Suppressor macrophage treated with lipopolysaccharide for 1 hour (primary cell): ENCODE measurements around the gene RHOC.
"Not testable (repeated sequence)": the region's sequence is repeated elsewhere in the genome, so short reads cannot be mapped to it uniquely, and the experiment has no call there.

ENCODE experiments used
- DNase-seq, 3 donors: peaks; one replicate each; pipeline ENCODE4 v3.0.0-alpha.2; 2020 to 2022

Gene RHOC

DNA sequence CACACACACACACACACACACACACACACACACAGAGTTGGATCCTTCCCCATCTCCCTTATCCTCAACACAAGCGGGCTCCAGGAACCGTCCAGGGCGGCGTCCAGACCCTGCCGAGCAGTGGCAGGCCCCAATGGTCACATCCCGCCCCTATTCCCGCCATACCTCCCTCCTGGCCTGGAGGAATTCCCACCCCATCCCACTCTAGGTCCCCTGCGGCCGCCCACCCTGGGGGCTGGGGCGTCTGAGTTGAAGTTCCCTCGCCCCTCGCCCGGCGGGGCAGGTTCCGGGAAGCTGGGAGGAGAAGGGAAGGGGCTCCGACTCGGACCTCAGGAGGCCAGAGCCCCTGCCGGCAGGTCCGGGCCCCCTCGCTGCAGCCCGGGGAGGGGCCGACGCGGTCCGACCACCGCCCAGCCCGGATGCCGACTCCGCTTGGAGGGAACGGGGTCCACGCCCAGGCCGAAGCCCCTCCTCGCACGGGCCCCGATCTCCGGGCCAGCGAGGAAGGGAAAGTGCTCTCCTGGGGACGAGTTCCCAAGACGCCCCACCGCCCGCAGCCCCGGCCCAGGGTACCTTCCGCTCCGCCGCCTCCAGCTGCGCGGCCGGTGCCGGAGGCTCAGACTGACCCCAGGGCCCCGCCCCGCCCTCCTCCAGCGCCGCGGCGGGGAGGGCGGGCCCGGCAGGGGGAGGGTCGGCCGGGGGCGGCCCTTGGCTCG is at the start of gene RHOC:
TSS of gene RHOC (minus strand) at position 623 of the 716 bp plus-strand sequence. CDS start 3,328 bp downstream, outside the sequence.
- peak; percentile 83 to 96 (median 88) for DNase-seq

- DNase-seq = no peak
These were observed 47.2 kb upstream of the RHOC start for GRCh38 chr1:112754116-112754628.

DNA sequence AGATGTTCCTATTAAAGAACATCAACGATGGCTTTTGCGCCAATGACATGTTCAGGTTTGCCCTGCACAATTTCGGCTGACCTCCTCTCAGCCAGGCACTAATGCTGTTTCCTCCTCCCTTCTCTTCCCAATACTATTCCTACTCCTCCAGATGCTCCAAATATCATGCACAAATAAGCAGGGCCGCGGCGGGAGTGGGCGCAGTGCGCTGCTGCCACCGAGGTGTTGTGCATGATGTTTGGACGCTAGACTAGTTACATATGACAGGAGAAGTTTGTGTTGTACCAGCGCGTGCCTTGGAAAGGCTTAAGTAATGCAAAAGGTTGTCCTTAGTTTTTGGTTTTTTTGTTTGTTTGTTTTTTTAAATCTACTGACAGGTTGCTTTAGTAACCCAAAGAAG is 41.5 kb upstream of the RHOC start:
- DNase-seq = no peak

GRCh38 chr1:112744009-112744578 is 37.2 kb upstream of the RHOC start:
- DNase-seq = peak; percentile 39 to 65 (median 53)

DNA sequence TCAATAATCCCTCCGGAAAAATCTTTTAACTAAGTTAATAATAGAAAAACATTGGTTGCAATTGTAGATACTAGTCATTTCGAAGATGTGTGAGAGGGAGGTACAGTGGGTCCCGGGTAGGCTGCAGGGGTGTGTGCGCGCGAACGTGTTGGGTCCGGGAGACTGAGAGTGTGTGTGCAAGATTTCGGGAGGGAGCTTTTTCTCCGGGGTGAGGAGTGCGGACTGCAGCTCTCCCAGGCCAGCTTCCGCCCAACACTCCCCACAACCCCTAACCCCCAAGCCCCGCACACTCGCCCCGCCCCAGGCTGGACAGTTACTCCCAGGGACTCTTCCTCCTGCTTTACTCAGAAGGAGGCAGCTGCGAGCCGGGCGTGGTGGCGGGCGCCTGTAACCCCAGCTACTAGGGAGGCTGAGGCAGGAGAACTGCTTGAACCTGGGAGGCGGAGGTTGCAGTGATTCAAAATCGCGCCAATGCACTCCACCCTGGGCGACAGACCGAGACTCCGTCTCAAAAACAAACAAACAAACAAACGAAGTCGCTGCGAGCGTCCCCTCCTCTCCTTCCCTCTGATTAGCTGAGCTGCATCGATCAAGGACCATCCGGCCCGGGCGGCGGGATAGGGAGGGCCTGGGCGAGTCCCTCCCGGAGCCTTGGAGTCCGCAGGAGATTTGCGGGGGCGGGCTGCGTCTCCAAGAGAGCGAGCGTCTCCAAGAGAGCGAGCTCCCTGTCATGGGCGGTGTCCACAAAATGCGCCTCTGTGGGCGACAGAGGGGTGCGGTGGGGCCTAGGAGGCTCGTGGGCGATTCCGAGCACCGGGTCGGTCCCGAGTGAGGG is 36.5 kb upstream of the RHOC start:
- DNase-seq = peak; percentile 37 to 67 (median 47)

GRCh38 chr1:112737573-112737972 is 30.6 kb upstream of the RHOC start:
- no peak for DNase-seq

GRCh38 chr1:112735752-112736151 is 28.8 kb upstream of the RHOC start:
- DNase-seq = peak; percentile 72 to 93 (median 91)

- DNase-seq = no peak
These were observed 24.5 kb upstream of the RHOC start for GRCh38 chr1:112731451-112731850.

GRCh38 chr1:112729909-112730308 is 23.0 kb upstream of the RHOC start:
- no peak for DNase-seq

DNA sequence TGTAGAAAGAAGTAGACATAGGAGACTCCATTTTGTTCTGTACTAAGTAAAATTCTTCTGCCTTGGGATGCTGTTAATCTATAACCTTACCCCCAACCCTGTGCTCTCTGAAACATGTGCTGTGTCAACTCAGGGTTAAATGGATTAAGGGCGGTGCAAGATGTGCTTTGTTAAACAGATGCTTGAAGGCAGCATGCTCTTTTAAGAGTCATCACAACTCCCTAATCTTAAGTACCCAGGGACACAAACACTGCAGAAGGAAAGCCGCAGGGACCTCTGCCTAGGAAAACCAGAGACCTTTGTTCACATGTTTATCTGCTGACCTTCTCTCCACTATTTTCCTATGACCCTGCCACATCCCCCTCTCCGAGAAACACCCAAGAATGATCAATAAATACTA is 22.1 kb upstream of the RHOC start:
- DNase-seq = not testable (repeated sequence)

DNA sequence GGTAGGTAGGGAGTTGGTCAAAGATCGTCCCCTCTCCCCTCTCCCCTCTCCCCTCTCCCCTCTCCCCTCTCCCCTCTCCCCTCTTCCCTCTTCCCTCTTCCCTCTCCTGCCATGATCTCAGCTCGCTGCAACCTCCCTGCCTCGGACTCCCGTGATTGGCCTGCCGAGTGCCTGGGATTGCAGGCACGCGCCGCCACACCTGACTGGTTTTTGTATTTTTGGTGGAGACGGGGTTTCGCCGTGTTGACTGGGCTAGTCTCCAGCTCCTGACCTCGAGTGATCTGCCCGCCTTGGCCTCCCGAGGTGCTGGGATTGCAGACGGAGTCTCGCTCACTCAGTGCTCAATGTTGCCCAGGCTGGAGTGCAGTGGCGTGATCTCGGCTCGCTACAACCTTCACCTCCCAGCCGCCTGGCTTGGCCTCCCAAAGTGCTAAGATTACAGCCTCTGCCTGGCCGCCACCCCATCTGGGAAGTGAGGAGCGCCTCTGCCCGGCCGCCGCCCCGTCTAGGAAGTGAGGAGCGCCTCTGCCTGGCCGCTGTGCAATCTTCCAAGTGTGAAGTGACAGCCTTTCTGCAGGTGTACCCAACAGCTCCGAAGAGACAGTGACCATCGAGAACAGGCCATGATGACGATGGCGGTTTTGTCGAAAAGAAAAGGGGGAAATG is 21.5 kb upstream of the RHOC start:
- not testable (repeated sequence) for DNase-seq

- peak in 1 of 3 donors; percentile 42 for DNase-seq
These were observed 20.8 kb upstream of the RHOC start for GRCh38 chr1:112727716-112728115.

GRCh38 chr1:112724240-112724639 is 17.3 kb upstream of the RHOC start:
- DNase-seq = not testable (repeated sequence)

DNA sequence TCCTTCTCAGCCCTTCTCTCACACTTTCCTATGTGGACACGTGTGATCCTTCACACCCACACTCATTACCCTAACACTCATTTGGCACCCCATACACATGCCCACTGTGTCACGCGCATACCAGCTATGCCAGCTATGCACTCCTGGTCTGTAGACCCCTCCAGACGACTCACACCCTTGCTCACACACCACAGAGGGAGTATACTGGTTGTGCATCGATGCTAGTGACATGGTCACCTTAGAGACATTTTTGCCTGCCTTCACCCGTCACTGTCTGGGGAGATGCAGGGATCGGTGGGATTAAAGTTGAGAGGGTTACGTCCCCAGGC is 16.5 kb upstream of the RHOC start:
- DNase-seq = no peak

- peak; percentile 77 to 81 (median 80) for DNase-seq
These were observed 15.9 kb upstream of the RHOC start for GRCh38 chr1:112722601-112723510.

- DNase-seq = no peak
These were observed 15.1 kb upstream of the RHOC start for GRCh38 chr1:112721966-112722524.

DNA sequence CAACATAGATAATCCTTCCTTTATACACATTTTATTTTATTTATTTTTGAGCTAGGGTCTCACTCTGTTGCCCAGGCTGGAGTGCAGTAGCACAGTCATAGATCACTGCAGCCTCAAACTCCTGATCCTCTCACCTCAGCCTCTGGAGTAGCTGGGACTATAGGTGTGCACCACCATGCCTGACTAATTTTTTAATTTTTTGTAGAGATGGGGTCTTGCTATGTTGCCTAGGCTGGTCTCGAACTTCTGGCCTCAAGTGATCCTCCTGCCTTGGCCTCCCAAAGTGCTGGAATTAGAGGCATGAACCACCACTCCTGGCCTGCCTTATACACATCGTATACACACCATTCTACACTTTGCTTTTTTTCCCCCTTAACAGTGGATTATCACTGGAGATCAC is 14.4 kb upstream of the RHOC start:
- not testable (repeated sequence) for DNase-seq

GRCh38 chr1:112720800-112721199 is 13.9 kb upstream of the RHOC start:
- peak; percentile 58 to 67 (median 65) for DNase-seq

DNA sequence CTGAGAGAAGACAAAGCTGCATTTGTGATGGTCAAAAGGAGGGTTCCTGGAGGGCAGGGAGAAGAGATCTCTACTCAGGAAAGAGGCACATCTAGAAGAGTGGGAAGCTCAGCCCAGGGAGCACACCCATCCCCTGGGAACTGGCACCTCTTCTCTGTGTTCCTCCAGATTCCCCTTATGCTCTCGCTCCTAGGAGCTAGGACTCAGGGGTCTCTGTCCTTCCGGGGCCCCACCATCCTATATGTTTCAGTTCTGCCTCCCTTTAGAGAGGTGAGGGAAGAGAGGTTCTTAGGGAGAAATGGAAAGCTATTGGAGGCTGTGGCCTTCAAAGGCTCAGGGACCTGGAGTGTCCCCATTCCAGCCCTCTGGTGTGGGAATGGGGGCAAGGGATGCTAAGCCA is 12.8 kb upstream of the RHOC start:
- DNase-seq = no peak

- DNase-seq = peak; percentile 91 to 97 (median 95)
These were observed 11.9 kb upstream of the RHOC start for GRCh38 chr1:112718691-112719418.
